ENCODE measurements around the gene HSD11B1L.

- TF ChIP-seq EZH2 (IDR thresholded peaks at IDR 0.05) (no peak), POLR2AphosphoS5 (IDR thresholded peaks at IDR 0.05; ENCODE audit: borderline replicate concordance, low read depth, low read length) (no peak), FOXP2 (optimal IDR thresholded peaks at IDR 0.05; ENCODE audit: control extremely low read depth, extremely low read length, insufficient read depth) (no peak)
Observed at GRCh38 chr19:5674714-5675113, 6.1 kb upstream of the HSD11B1L start.

Data from SK-N-MC (cell line).